Iris pigment epithelial cell (primary cell): ENCODE results near the gene IFT122.
A peak's percentile ranks its signal among the peaks of the same experiment; 100 is the strongest.

Experiments
- DNase-seq: peaks from one replicate; pipeline ENCODE4 v3.0.0-alpha.2; 2011; ENCODE audit warnings: low read depth

Gene IFT122

DNA sequence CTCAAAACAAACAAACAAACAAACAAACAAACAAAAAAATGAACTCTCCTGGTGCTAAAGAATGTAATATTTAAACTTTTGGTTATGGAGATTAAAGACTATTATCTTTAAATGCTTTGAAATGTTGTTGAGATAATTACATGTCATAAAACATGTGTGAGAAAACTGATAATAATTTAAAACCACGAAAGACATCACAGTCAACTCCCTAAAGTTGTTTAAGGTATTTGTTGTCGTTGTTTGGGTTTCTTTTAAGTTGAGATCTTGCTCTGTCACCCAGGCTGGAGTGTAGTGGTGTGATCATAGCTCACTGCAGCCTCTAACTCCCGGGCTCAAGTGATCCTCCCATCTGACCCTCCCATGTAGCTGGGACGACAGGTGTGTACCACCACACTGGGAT is 23.6 kb upstream of the IFT122 start:
- no peak for DNase-seq

DNA sequence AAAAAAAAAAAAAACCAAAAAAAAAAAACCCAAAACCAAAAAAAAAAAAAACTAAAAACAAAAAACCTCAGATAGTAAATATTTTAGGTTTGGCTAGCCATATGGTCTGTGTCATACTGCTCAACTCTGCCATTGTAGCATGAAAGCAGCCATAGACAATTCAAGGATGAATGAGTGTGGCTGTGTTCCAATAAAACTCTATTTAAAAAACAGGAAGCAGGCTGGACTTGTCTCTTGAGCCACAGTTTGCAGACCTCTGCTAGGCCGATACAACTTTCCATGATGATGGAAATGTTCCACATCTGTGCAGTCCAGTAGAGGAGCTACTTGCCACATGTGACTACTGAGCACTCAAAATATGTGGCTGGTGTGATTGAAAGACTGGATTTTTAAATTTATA is 22.7 kb upstream of the IFT122 start:
- DNase-seq: peak; percentile 32

DNA sequence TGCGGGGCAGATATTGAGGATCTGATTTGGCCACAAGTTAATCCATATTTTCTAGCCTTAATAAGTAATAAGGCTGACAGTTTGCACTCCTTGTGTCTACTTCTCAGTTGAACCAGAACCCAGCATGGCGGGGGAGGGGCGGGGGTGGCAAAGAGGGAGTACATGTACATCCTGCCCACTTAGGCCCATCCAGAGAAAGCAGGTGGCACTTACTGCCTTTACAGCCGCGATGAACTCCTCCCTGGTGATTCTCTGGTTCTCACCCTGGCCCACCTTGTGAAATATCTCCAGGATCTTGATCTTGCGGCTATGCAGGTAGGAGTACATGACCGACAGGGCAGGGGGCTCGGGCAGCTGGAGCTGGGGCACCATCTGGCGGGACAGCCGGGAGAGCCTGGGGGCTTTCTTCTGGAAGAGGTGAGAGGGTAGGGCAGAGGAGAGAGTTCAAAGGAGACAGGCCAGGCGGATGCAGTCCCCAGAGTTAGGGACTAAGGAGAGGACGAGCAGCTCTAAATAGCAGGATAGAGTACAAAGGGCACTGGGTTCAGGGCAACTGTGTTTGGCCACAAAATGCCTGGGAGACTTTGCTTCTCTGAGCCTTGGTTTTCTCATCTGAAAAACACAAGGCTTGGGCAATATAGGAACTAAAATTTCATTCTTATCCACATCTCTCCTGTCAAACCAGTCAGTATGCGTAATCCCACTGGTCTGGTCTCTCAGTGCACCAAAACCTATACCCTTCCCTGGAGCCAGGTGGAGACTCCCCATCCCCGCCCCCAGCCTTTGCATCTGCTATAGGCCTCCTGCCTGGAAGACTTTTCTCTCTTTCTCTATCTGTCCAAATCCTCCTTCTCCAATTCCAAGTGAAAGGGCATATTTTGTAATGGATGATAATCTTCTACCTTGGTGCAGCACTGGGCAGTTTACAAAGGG is 21.7 kb upstream of the IFT122 start:
- DNase-seq: no peak

DNA sequence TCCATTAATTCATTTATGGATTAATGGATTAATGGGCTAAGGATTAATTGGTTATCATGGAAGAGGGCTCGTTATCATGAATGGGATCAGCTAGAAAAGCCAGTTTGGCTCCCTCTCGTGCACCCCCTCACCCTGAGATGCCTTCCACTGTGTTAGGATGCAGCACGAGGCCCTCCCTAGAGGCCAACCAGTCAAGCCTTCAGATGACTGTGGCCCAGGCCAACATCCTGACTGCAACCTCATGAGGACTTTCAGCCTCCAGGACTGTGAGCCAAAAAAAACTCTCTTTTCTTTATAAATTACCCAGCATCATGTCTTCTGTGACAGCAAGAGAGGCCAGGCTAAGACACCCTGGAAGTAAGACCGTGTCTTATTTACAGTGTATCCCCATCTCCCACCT is 20.5 kb upstream of the IFT122 start:
- no peak for DNase-seq

DNA sequence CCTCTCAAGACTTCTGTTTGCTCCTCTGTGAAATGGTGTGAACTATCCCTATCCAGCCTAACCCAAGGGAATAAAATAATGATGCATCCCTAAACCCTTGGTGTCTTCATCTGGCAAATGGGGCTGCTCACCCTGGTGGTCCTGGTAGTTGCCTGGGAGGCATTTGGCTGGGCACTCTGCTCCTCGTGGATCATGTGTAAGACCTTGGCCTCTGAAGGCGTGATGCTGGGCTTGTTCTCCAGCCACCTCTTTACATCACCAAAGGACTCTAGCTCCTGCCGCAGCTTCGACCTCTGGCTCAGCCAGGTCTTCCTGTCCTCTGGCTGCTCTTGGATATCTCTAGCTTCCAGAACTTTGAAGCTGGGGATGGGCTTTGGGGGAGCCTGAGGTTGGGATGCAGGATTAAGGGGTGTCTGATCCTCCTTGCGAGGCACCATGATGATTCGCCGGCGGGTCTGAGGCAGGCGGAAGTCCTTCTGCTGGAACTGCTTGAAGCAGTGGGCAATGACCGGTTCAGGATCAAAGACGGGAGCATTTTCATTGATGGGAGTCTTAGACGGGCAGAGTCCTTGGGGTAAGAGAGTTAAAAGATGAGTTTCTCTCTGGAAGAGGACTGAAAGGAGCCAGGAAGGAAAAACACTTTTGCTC is 18.7 kb upstream of the IFT122 start:
- DNase-seq: no peak

DNA sequence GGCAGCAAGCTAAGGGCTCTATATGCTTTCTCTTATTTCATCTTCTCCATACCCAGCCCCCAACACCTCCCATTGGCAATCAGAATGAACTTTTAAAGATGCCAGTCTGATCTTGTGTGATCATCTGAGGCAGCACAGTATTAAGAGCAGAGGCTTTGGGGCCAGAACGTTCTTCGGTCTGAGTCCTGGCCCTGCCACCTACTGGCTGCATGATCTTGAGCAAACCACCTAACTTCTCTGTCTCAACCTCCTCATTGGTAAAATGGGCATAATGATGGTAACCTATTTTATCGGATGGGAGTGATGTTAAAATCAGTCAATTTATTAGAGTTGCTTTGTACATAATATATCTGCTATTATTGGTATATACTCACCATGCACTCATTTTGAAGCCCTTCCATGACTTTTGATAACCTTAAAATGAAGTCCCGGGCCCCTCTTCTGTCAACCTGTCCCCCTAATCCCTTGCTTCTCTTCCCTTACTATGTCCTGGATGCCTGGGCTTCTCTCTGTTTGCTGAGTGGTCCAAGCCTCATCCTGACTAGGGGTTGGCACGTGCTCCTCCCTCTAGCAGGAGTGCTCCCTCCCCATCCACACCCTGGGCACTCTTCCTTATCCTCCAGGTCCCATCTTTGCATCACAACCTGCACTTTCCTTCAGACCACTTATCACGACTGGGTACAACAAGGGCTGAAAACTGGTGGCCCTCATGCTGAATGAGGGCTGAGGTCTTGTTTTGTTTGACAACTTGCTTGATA is 17.9 kb upstream of the IFT122 start:
- DNase-seq: no peak

DNA sequence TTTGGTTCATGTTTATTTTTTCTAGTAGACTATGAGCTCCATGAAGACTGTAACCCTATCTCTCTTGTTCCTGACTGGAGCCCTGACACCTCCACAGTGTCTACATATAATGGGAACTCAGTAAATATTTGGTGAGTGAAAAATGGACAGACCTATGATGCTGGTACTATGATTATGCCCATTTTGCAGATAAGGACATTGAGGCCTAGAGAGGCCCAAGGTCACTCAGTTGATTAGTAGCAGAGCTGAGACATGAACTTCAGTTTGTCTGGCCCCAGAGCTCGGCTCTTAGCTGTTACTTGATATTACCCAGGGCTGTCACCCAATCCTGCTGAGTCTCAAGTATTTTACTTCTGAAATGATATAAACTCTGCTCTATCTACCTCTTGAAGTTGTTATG is 17.1 kb upstream of the IFT122 start:
- DNase-seq: no peak

DNA sequence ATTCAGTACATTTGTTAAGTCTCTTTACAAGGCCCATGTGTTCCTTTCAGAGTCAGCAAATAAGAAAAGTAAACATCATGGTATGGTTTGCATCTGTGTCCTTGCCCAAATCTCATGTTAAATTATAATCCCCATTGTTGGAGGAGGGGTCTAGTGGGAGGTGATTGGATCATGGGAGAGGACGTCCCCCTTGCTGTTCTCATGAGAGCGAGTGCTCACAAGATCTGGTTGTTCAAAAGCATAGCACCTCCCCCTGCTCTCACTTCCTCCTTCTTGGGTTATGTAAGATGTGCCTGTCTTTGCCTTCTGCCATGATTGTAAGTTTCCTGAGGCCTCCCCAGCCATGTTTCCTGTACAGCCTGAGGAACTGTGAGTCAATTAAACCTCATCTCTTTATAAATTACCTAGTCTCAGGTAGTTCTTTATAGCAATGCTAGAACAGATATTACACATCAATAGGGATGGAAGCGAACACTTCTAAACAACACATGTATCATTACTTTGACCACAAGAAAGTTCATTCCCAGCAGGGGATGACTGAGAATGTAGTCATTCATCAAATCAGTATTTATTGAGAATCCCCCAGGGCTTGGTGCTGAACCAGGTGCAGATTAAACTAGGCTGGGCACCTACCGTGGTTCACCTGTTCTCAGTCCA is 15.7 kb upstream of the IFT122 start:
- DNase-seq: peak; percentile 50

DNA sequence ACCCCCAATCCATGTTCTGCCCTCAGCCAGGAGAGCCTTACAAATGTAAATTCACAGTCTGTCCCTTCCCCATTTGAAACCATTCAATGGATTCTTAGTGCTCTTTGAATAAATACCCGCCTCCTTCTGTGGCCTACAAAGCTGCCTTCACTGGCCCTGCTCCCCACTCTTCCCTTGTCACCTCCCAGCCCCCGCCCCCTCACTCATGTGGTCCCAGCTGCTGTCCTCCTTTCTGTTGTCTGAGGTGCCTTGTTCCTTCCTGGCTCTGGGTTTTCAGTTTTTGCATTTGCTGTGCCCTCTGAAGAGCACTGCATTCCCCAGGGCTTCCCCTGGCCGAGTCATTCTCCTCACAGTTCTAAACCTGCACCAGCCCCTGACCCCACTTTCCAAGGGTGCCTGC is 14.8 kb upstream of the IFT122 start:
- no peak for DNase-seq

DNA sequence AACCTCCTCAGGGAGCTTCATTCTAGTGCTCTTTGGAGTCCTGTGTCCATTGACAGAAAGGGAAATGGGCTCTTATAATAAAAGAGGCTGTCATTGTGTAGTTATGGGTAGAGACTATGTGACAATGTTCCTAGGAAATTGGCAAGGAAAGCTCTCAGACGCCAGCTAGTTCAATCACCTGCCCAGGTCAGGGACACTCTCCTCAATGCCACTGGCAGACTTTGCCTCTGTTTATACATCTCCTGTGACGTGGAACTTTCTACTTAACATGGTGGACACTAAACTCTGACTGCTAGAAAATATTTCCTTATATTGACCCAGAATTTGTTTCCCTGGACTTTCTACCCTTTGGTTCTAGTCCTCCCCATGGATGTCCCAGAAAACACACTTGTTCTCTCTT is 14.4 kb upstream of the IFT122 start:
- DNase-seq: no peak

DNA sequence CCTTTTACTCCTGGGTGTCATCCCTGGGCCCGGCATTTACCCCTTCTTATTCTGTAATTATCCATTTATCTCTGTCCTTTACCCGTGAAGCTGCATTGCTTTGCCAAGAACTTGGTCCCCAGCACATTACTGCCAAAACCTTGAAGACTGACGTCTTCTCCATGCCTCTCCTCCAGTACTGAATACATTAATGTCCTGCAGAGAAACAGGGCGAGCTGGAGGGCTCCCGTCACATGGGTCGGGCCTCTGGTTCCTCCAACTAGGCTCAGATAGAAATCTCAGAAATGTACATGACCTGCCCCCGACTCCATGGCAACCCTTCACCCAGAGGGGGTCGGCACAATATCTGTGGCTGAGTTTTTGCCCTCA is 12.0 kb upstream of the IFT122 start:
- DNase-seq: no peak

DNA sequence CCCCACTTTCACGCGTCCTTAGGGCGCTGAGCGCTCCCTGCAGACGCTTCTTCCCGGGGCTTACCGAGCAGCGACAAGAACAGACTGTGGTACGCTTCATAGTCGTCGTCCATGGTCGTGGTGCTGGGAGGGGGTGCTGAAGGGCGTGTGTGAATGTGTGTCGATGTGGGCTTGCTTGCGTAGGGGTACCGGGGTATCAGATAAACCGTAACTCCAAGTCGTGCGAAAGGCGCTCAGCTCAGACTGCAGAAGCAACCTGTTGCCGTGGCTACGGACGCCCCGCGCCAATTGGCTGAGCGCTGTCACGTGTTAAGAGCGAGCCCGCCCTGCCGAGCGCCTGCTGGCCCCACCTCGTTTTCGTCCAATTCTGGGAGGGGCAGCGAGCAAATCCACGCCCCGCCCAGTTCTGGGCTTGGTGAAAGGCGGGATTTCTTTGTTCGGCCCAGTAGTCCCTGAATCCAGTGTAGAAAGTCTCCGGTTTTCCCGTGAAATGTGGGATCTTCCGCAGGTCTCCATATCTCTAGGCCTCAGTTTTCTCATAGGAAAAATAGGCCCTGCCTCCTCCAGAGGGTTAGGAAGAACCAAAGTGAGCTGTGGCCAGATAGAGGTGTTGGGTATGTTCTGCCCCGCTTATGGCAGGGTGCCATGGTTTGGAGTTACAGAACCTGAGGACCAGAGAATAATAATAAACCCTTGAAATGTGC is 11.5 kb upstream of the IFT122 start, which contains the start of gene EFCAB12:
Gene EFCAB12 (minus strand): TSS at position 261 of the 704 bp plus-strand sequence. CDS start 148 bp downstream, at position 113.
- peak; percentile 94 for DNase-seq

DNA sequence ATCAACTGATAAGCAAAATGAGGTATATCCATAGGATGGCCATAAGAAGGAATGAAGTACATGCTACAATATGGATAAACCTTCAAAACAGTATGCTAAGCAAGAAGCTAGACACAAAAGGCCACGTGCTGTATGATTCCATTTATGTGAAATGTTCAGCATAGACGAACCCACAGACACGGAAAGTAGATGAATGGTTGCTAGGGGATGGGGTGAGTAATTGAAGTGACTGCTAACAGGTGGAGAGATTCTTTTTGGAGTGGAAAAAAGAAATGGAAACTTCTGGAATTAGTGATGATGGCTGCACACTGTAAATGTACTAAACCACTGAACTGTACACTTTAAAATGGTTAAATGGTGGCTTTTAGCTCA is 11.0 kb upstream of the IFT122 start:
- DNase-seq: no peak

DNA sequence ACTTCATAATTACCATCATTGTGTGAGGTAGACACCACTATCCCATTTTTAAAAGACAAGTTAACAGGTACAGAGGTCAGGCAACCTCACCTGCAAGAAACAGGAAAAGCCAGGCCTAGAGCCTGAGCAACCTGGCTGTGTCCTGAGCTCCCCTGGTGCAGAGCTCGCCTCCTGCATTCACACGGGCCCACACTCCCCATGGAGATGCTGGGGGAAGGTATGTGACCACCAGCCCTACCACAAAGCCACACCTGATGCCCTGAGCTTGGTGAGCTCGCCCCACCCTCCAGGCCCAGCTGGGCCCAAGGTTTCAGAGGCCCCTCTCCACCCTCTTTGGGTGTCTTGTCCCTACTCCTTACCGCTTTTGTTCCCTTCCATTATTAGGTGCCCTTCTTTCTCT is 10.4 kb upstream of the IFT122 start:
- DNase-seq: no peak

DNA sequence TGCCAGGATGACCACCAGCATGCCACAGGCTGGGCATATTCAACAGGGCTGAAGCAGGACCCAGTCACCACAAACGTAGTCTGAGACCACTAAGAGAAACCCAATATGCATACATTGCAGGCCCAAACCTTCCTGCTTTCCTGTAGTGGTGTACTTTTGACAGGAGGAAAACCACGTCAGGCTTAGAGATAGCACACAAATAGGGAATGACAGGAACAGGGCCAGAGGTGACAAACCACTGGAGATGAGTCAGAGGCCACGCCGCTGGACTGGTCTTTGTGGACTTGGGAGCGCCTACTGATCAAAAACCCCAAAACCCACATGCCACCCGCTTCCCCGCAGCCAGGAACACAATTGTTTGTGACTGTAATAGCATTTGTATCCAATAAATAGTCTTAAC is 8.0 kb upstream of the IFT122 start:
- DNase-seq: no peak

DNA sequence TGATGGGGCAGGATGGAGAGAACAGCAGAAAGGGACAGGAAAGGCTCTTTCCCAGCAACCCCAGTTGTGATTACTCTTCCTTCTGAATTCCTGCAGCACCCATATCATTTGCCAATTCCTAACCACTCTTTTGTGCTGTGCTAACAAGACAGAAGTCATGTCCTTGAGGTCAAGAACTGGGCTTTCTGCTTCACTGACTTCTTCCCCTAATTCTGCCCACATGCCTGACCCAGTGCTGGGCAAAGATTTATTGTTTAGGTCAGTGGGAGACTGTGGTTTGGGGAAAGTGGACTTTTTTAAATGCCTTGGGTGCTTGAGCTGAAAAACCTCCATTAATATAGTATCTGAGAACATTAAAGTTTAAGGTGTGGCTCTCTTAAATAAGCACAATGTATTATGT is 7.4 kb upstream of the IFT122 start:
- no peak for DNase-seq

DNA sequence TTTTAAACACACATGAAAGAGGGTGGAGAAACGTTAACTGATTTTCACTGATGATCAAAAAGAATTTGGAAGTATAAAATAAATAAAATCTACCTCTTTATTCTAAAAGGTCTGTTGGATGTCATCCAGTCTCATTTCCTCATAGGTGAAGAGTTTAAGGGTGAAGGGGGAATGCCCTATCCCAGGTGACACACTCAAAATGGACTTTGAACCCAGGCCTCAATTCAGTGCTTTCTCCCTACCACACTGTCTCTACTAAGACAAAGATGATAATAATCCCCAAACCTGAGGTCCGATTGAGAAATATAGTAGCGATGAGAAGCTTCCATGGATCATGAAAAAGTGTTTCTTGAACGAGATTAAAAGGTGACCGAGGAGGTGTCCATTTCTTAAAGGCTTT is 6.5 kb upstream of the IFT122 start:
- no peak for DNase-seq

DNA sequence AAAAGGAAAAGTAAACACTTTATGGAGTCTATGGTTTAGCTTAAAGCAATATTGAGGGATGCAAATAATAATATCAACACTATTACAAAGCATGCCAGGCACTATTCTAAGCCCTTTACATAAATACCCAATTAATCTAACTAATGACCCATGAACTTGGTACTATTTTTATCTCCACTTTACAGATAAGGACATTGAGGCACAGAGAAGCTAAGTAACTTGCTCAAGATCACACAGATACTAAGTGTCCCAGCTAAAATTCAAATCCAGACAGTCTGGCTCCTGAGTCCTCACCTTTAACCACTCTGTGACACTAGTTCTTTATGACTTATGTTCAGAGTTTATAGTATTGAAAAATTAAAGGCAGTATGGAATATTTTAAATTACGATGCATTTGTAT is 5.9 kb upstream of the IFT122 start:
- DNase-seq: no peak

DNA sequence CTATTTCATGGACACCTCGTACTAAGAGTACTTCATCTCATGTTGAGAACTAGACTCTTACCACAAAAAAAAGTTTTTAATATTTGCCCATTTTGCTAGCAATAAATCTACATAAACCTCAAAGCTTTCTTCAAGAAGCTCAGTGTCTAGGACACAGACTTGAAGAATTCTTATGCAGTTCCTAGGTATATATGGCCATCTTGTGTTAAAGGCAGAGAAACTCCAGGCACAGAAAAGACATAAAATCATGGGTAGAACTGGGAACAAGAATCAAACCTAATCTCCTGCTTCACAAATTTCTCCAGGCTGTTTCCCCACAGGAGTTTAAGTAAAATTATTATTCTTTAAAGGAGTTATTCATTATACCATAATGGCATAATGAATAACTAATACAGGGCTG is 4.7 kb upstream of the IFT122 start:
- DNase-seq: no peak

DNA sequence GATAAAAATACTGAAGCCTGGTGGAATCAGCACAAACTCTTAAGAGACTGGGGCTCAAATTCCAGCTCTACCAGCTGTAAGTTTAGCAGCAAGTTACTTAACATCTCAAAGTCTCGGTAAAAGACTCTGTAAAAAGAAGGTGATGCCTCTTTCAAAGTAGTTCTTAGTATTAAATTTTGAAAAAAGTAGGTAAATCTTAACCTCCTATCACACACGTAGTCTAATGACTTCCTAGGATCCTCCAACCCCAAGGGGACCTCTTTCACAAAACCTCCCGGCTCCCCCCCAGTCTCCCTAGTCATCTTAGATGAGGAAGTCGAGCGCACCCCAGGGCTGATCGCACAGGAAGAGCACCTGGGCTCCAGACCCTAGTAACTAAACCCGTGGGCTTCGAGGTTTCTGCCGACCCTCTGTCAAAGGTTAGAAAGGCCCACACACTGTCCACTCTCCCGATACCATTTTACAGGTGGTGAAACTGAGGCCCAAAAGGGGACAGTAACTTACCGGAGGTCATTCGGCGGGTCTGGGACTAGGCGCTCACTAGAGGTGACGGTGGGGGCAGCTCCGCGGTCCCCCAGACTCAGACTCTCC is 703 bp upstream of the IFT122 start:
- DNase-seq: peak; percentile 35

DNA sequence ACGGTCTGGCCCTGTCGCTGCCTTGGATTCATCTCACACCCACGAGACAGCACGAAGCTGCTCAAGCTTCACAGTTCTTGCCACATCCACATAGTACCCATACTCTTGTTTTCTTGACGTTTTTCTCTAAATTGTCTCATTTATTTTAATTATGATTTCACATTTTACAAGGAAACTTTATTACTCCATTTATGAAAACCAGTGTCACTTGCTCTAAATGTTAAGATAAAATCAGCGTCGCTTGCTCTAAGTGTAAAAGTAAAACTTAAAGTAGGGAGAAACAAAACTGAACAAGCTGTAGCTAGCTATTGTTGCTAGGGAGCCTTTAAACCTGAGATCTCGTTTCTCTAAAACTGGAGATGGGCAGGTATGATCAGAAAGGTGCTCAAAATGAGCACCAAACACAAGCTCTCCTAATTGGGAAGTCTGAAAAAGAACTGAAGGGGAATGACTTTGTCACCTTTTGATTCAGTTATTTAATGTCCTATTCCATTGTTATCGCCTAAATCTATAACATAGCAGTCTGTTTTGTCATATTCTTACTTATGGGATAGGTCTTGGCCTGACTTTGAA is 680 bp downstream of the IFT122 start:
- peak; percentile 74 for DNase-seq
